ENCODE measurements around the gene DBN1.
A peak's percentile ranks its signal among the peaks of the same experiment; 100 is the strongest.

Gene DBN1

GRCh38 chr5:177430140-177430951 lies 43.1 kb downstream of the DBN1 start:
- Histone ChIP-seq H3K4me1 (ENCODE audit: control insufficient read depth, insufficient read depth, low read length, poor library complexity, severe bottlenecking) (peaks cover 15% of the 10 kb centered on the region), H3K27ac (ENCODE audit: low read depth, low read length, severe bottlenecking) (no peak overlapping the region), H3K9me3 (ENCODE audit: control insufficient read depth, low read length) (no peaks in the 10 kb centered on the region), H3K36me3 (ENCODE audit: control insufficient read depth, insufficient read depth, low read length) (peaks cover 55% of the 10 kb centered on the region), H3K4me3 (ENCODE audit: extremely low read depth, insufficient read depth, low read length, poor library complexity, severe bottlenecking) (no peak overlapping the region)
- WGBS, 2 experiments (ENCODE audit: insufficient coverage in 2 of 2): 94 to 95% methylated on average over 25 of the region's 26 CpGs

- Histone ChIP-seq H3K36me3 (ENCODE audit: control insufficient read depth, insufficient read depth, low read length) (peaks cover 46% of the 10 kb centered on the region), H3K9me3 (ENCODE audit: control insufficient read depth, low read length) (no peaks in the 10 kb centered on the region), H3K4me3 (ENCODE audit: extremely low read depth, insufficient read depth, low read length, poor library complexity, severe bottlenecking) (no peak overlapping the region), H3K27ac (ENCODE audit: low read depth, low read length, severe bottlenecking) (no peak overlapping the region), H3K4me1 (ENCODE audit: control insufficient read depth, insufficient read depth, low read length, poor library complexity, severe bottlenecking) (peaks cover 17% of the 10 kb centered on the region)
- 93 to 94% methylated on average over 6 of the region's 6 CpGs for WGBS, 2 experiments (ENCODE audit: insufficient coverage in 2 of 2)
Measured at GRCh38 chr5:177429248-177430040, 44.0 kb downstream of the DBN1 start.

- Histone ChIP-seq H3K9me3 (ENCODE audit: control insufficient read depth, low read length) (no peaks in the 10 kb centered on the region), H3K27ac (ENCODE audit: low read depth, low read length, severe bottlenecking) (no peak overlapping the region), H3K4me3 (ENCODE audit: extremely low read depth, insufficient read depth, low read length, poor library complexity, severe bottlenecking) (no peak overlapping the region), H3K4me1 (ENCODE audit: control insufficient read depth, insufficient read depth, low read length, poor library complexity, severe bottlenecking) (peaks cover 17% of the 10 kb centered on the region), H3K36me3 (ENCODE audit: control insufficient read depth, insufficient read depth, low read length) (peaks cover 38% of the 10 kb centered on the region)
- whole genome bisulfite sequencing, 2 experiments (ENCODE audit: insufficient coverage in 2 of 2): 90 to 91% methylated on average over 7 to 10 of the region's 10 CpGs
Measured at GRCh38 chr5:177428574-177429217, 44.7 kb downstream of the DBN1 start.

GRCh38 chr5:177427919-177428573 lies 45.4 kb downstream of the DBN1 start:
- Histone ChIP-seq H3K27ac (ENCODE audit: low read depth, low read length, severe bottlenecking) (no peak overlapping the region), H3K4me1 (ENCODE audit: control insufficient read depth, insufficient read depth, low read length, poor library complexity, severe bottlenecking) (peaks cover 17% of the 10 kb centered on the region), H3K36me3 (ENCODE audit: control insufficient read depth, insufficient read depth, low read length) (peaks cover 32% of the 10 kb centered on the region), H3K4me3 (ENCODE audit: extremely low read depth, insufficient read depth, low read length, poor library complexity, severe bottlenecking) (no peak overlapping the region), H3K9me3 (ENCODE audit: control insufficient read depth, low read length) (no peaks in the 10 kb centered on the region)
- 91 to 96% methylated on average over 9 to 11 of the region's 11 CpGs for WGBS, 2 experiments (ENCODE audit: insufficient coverage in 2 of 2)

- 33 to 36% methylated on average over 10 to 11 of the region's 11 CpGs for WGBS, 2 experiments (ENCODE audit: insufficient coverage in 2 of 2)
- H3K36me3 ChIP-seq (ENCODE audit: control insufficient read depth, insufficient read depth, low read length): peaks cover 25% of the 10 kb centered on the region
- no peaks in the 10 kb centered on the region for H3K9me3 ChIP-seq (ENCODE audit: control insufficient read depth, low read length)
- peak overlapping the region; percentile 76 for H3K4me3 ChIP-seq (ENCODE audit: extremely low read depth, insufficient read depth, low read length, poor library complexity, severe bottlenecking)
- peaks cover 17% of the 10 kb centered on the region for H3K4me1 ChIP-seq (ENCODE audit: control insufficient read depth, insufficient read depth, low read length, poor library complexity, severe bottlenecking)
- no peak overlapping the region for H3K27ac ChIP-seq (ENCODE audit: low read depth, low read length, severe bottlenecking)
Measured at GRCh38 chr5:177427211-177427822, 46.1 kb downstream of the DBN1 start.

GRCh38 chr5:177426566-177427210 lies 46.7 kb downstream of the DBN1 start, which contains the start of gene GRK6:
Gene GRK6, plus strand, starts transcription at chr5:177426676. Its CDS starts 170 bp downstream, at chr5:177426846.
- 0 to 1% methylated on average over 46 to 53 of the region's 82 CpGs for WGBS, 2 experiments (ENCODE audit: insufficient coverage in 2 of 2)
- peak within 1 kb of the TSS; percentile 76 for H3K4me3 ChIP-seq (ENCODE audit: extremely low read depth, insufficient read depth, low read length, poor library complexity, severe bottlenecking)
- H3K4me1 ChIP-seq (ENCODE audit: control insufficient read depth, insufficient read depth, low read length, poor library complexity, severe bottlenecking): peaks cover 17% of the 10 kb centered on the region
- peaks cover 20% of the 10 kb centered on the region for H3K36me3 ChIP-seq (ENCODE audit: control insufficient read depth, insufficient read depth, low read length)
- peak within 1 kb of the TSS; percentile 96 for H3K27ac ChIP-seq (ENCODE audit: low read depth, low read length, severe bottlenecking)
- H3K9me3 ChIP-seq (ENCODE audit: control insufficient read depth, low read length): no peaks in the 10 kb centered on the region

- peak overlapping the region; percentile 54 for H3K4me3 ChIP-seq (ENCODE audit: extremely low read depth, insufficient read depth, low read length, poor library complexity, severe bottlenecking)
- no peaks in the 10 kb centered on the region for H3K9me3 ChIP-seq (ENCODE audit: control insufficient read depth, low read length)
- peak overlapping the region; percentile 96 for H3K27ac ChIP-seq (ENCODE audit: low read depth, low read length, severe bottlenecking)
- peaks cover 13% of the 10 kb centered on the region for H3K36me3 ChIP-seq (ENCODE audit: control insufficient read depth, insufficient read depth, low read length)
- 1 to 2% methylated on average over 36 to 51 of the region's 52 CpGs for WGBS, 2 experiments (ENCODE audit: insufficient coverage in 2 of 2)
- H3K4me1 ChIP-seq (ENCODE audit: control insufficient read depth, insufficient read depth, low read length, poor library complexity, severe bottlenecking): peaks cover 17% of the 10 kb centered on the region
Measured at GRCh38 chr5:177425801-177426565, 47.5 kb downstream of the DBN1 start.

- no peaks in the 10 kb centered on the region for H3K9me3 ChIP-seq (ENCODE audit: control insufficient read depth, low read length)
- peak overlapping the region; percentile 54 for H3K4me3 ChIP-seq (ENCODE audit: extremely low read depth, insufficient read depth, low read length, poor library complexity, severe bottlenecking)
- H3K4me1 ChIP-seq (ENCODE audit: control insufficient read depth, insufficient read depth, low read length, poor library complexity, severe bottlenecking): peaks cover 17% of the 10 kb centered on the region
- peaks cover 7% of the 10 kb centered on the region for H3K36me3 ChIP-seq (ENCODE audit: control insufficient read depth, insufficient read depth, low read length)
- H3K27ac ChIP-seq (ENCODE audit: low read depth, low read length, severe bottlenecking): peak overlapping the region; percentile 96
- 67 to 68% methylated on average over 9 to 12 of the region's 13 CpGs for WGBS, 2 experiments (ENCODE audit: insufficient coverage in 2 of 2)
Measured at GRCh38 chr5:177425196-177425800, 48.1 kb downstream of the DBN1 start.

GRCh38 chr5:177423671-177424070 lies 49.8 kb downstream of the DBN1 start:
- Histone ChIP-seq H3K36me3 (ENCODE audit: control insufficient read depth, insufficient read depth, low read length) (no peaks in the 10 kb centered on the region), H3K4me1 (ENCODE audit: control insufficient read depth, insufficient read depth, low read length, poor library complexity, severe bottlenecking) (peaks cover 7% of the 10 kb centered on the region), H3K27ac (ENCODE audit: low read depth, low read length, severe bottlenecking) (no peak overlapping the region), H3K4me3 (ENCODE audit: extremely low read depth, insufficient read depth, low read length, poor library complexity, severe bottlenecking) (no peak overlapping the region), H3K9me3 (ENCODE audit: control insufficient read depth, low read length) (no peaks in the 10 kb centered on the region)
- WGBS, 2 experiments (ENCODE audit: insufficient coverage in 2 of 2): 75 to 84% methylated on average over 1 to 2 of the region's 2 CpGs
